ENCODE measurements around the gene RNF126. TPM values are rescaled to one million over a fixed set of nuclear protein-coding genes. Genes with fewer than 3 reads are reported as not detected.
"Not testable (repeated sequence)": the region's sequence is repeated elsewhere in the genome, so short reads cannot be mapped to it uniquely, and the experiment has no call there.

The RNF126 gene
- total RNA-seq, 1 experiment from 2014 or later, result 44.8 TPM

DNA sequence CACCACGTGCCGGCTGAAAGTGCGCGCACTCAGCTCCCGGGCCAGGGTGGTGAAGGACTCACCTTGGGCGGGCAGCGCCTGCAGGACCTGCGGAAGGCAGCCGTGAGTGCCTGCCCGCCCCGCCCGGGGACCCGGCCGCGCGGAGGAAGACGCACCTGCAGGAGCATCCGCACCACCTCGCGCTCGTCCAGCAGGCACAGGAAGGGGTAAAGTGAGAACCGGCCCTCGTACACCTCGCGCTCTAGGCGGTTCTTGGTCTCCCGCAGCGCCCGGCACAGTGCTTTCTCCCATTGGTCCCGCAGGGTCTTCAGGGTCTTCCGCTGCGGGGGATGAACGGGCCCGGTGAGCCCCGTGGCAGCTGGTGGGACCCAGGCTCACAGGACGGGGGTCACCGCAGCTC lies 40.3 kb downstream of the RNF126 start:
- no peak for DNase-seq
- TF ChIP-seq, protein P1, sequence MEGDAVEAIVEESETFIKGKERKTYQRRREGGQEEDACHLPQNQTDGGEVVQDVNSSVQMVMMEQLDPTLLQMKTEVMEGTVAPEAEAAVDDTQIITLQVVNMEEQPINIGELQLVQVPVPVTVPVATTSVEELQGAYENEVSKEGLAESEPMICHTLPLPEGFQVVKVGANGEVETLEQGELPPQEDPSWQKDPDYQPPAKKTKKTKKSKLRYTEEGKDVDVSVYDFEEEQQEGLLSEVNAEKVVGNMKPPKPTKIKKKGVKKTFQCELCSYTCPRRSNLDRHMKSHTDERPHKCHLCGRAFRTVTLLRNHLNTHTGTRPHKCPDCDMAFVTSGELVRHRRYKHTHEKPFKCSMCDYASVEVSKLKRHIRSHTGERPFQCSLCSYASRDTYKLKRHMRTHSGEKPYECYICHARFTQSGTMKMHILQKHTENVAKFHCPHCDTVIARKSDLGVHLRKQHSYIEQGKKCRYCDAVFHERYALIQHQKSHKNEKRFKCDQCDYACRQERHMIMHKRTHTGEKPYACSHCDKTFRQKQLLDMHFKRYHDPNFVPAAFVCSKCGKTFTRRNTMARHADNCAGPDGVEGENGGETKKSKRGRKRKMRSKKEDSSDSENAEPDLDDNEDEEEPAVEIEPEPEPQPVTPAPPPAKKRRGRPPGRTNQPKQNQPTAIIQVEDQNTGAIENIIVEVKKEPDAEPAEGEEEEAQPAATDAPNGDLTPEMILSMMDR (IDR thresholded peaks at IDR 0.05; ENCODE audit: unreplicated experiment), result no peak
- H3K9me3 Mint-ChIP-seq (ENCODE audit: low read depth, unreplicated experiment), result no peaks in the 10 kb centered on the region
- no peak overlapping the region for H3K4me3 Mint-ChIP-seq (ENCODE audit: low read depth, unreplicated experiment)
- CTCF ChIA-PET, result no interaction called here
- peaks cover 38% of the 10 kb centered on the region for H3K36me3 Mint-ChIP-seq (ENCODE audit: insufficient read depth, unreplicated experiment)
- BruUV-seq (replicated peaks), result no TSS peak
- no peaks in the 10 kb centered on the region for H3K27me3 Mint-ChIP-seq (ENCODE audit: unreplicated experiment)
- H3K27ac Mint-ChIP-seq (ENCODE audit: unreplicated experiment), result no peak overlapping the region
- no peaks in the 10 kb centered on the region for H3K4me1 Mint-ChIP-seq (ENCODE audit: low read depth, unreplicated experiment)
- intact Hi-C loops (cut with micrococcal nuclease; ENCODE audit: unreplicated experiment), result no loop called here

DNA sequence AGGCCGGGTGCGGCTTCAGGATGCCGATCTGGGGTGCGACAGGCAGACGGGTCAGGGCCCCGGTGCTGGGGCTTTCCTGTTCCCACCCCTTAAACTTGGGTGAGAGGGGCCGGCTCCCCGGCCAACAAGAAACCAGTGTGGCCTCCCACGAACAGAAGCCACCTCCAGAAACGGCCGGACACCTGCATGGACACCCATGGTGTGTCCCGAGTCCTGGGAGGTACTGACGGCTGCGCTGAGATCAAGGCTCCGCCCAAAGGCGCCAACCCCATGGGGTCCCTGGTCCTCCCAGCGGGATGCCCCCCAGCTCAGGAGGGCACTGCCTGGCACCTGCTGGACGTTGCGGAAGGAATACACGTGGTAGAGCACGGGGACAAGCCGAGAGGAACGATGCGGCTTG lies 41.2 kb downstream of the RNF126 start:
- intact Hi-C loops (cut with micrococcal nuclease; ENCODE audit: unreplicated experiment), result no loop called here
- H3K36me3 Mint-ChIP-seq (ENCODE audit: insufficient read depth, unreplicated experiment), result peaks cover 33% of the 10 kb centered on the region
- no peaks in the 10 kb centered on the region for H3K9me3 Mint-ChIP-seq (ENCODE audit: low read depth, unreplicated experiment)
- no peak overlapping the region for H3K27ac Mint-ChIP-seq (ENCODE audit: unreplicated experiment)
- H3K27me3 Mint-ChIP-seq (ENCODE audit: unreplicated experiment), result no peaks in the 10 kb centered on the region
- TF ChIP-seq, protein P1 (IDR thresholded peaks at IDR 0.05; ENCODE audit: unreplicated experiment), result no peak
- CTCF ChIA-PET, result no interaction called here
- H3K4me1 Mint-ChIP-seq (ENCODE audit: low read depth, unreplicated experiment), result no peaks in the 10 kb centered on the region
- H3K4me3 Mint-ChIP-seq (ENCODE audit: low read depth, unreplicated experiment), result no peak overlapping the region
- no peak for DNase-seq
- BruUV-seq (replicated peaks), result no TSS peak

DNA sequence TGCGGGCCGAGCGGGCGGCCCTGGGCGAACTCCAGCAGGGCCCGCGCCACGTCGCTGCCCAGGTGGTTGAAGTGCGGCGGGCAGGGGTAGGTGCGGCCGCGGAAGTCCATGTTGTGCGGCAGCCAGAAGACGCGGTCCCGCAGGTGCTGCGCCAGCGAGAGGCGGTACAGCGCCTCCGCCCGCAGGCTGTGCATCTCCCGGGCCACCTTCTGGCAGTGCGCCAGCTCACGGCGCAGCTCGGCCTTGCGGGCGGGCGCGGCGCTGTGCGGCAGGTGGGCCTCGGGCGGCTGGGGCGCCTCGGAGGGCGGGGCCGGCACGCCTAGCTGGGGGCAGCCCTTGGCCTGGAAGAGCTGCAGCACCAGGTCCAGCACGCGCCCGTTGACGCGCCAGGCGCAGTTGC lies 41.8 kb downstream of the RNF126 start:
- BruUV-seq (replicated peaks); H3K4me1 Mint-ChIP-seq (ENCODE audit: low read depth, unreplicated experiment); H3K27me3 Mint-ChIP-seq (ENCODE audit: unreplicated experiment); H3K9me3 Mint-ChIP-seq (ENCODE audit: low read depth, unreplicated experiment); CTCF ChIA-PET; H3K4me3 Mint-ChIP-seq (ENCODE audit: low read depth, unreplicated experiment); H3K27ac Mint-ChIP-seq (ENCODE audit: unreplicated experiment); DNase-seq; intact Hi-C loops (cut with micrococcal nuclease; ENCODE audit: unreplicated experiment): not testable (repeated sequence)
- peaks cover 33% of the 10 kb centered on the region for H3K36me3 Mint-ChIP-seq (ENCODE audit: insufficient read depth, unreplicated experiment)

DNA sequence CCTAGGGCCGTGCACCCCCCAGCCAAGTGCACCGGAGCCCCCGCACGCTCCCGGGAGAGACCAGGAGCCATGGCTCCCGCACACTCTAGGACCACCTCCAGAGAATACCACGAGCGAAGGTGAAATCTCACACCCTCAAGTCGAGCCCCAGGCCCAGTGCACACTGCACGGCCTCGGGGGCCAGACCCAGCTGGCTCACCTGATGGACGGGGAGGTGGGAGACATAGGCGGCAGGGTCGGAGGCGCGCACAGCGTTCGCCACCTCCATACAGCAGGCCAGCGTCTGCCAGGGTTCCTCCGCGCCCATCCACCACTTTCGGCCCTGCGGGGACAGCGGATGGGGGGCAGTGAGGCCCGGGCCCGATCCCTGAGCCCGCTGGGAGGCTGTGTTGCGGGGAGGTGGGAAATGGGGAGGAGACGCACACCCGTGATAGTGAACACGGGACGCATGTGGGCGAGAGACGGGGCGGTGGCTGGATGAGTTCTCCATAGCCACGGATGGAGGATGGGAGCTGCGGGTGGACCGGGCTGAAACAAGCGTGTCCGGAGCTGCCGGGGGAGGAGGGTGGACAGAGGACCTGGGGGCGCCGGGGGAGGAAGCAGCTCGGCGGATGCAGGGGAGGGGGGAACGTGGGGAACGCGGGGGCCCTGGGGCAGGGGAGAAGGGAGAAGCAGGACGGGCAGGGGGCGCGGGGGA lies 42.7 kb downstream of the RNF126 start:
- TF ChIP-seq, protein P1 (IDR thresholded peaks at IDR 0.05; ENCODE audit: unreplicated experiment), result no peak
- peaks cover 25% of the 10 kb centered on the region for H3K36me3 Mint-ChIP-seq (ENCODE audit: insufficient read depth, unreplicated experiment)
- BruUV-seq (replicated peaks), result no TSS peak
- CTCF ChIA-PET, result interaction anchor here (0.6 kb wide), 1 partner anchor 46 kb away, joined by 3 read pairs; no protein-coding TSS in a partner anchor
- H3K4me1 Mint-ChIP-seq (ENCODE audit: low read depth, unreplicated experiment), result no peaks in the 10 kb centered on the region
- no peaks in the 10 kb centered on the region for H3K9me3 Mint-ChIP-seq (ENCODE audit: low read depth, unreplicated experiment)
- H3K27ac Mint-ChIP-seq (ENCODE audit: unreplicated experiment), result no peak overlapping the region
- no peaks in the 10 kb centered on the region for H3K27me3 Mint-ChIP-seq (ENCODE audit: unreplicated experiment)
- no peak for DNase-seq
- intact Hi-C loops (cut with micrococcal nuclease; ENCODE audit: unreplicated experiment), result no loop called here
- H3K4me3 Mint-ChIP-seq (ENCODE audit: low read depth, unreplicated experiment), result no peak overlapping the region

DNA sequence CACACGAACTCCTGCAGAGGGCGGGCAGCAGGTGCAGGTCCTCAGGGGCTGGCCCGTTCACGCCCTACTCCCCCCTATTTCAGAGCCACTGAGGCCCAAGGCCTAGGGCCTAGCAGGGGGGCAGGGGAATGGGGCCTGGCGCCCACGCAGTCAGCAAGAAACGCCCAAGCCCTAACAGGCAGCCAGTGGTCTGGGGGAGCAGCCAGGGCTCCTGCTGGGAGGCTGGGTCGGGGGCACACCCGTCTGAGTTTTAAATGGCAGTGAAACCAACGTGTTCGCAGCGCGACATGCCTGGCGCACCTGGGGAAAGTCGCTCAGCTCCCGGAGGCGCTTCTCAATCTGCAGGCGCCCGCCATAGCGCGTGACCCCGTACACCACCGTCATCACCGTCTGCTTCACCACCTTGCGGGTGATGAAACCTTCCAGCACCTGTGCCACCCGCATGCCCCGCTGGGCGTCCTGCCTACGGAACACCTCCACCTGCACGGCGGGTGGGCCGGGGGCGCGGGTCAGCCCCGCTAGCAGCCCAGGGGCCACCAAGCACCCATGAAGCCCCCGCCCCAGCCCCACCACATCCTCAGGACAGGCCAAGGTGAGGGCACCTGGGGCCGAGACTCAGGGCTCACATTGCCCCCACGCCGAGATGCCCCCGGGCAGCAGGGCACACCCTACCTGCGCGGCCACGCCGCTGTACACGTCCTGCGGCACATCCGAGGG lies 43.6 kb downstream of the RNF126 start:
- Mint-ChIP-seq H3K4me1 (ENCODE audit: low read depth, unreplicated experiment) (no peaks in the 10 kb centered on the region), H3K36me3 (ENCODE audit: insufficient read depth, unreplicated experiment) (peaks cover 22% of the 10 kb centered on the region)

More for the DNA sequence above, 43.6 kb downstream of the RNF126 start:
- no peak for DNase-seq
- TF ChIP-seq, protein P1 (IDR thresholded peaks at IDR 0.05; ENCODE audit: unreplicated experiment), result no peak
- intact Hi-C loops (cut with micrococcal nuclease; ENCODE audit: unreplicated experiment), result no loop called here
- CTCF ChIA-PET, result no interaction called here
- no peaks in the 10 kb centered on the region for H3K27me3 Mint-ChIP-seq (ENCODE audit: unreplicated experiment)
- no peak overlapping the region for H3K4me3 Mint-ChIP-seq (ENCODE audit: low read depth, unreplicated experiment)
- H3K27ac Mint-ChIP-seq (ENCODE audit: unreplicated experiment), result no peak overlapping the region
- no TSS peak for BruUV-seq (replicated peaks)
- H3K9me3 Mint-ChIP-seq (ENCODE audit: low read depth, unreplicated experiment), result no peaks in the 10 kb centered on the region
